ENCODE data around the gene MGA.
"Not testable (repeated sequence)": the region's sequence is repeated elsewhere in the genome, so short reads cannot be mapped to it uniquely, and the experiment has no call there.

MGA gene

DNA sequence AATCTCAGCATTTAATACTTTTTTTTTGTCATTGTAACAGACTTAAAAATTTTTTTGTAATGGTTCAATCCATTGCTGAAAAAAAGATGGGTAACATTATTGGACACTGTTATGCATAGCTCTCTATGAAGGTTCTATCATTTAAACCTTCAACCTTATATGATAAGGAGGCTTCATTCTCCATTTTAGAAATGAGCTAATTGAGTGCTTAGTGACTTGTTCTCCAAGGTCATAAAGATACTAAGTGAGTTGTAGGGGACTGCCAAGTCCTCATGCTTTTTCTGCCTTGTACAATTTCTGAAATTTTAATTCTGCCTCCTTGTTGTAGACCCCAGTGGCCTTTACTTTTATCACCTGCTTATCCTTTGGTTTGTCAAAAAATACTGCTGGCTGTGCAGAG, 56.7 kb downstream of the MGA start:
- no peak for ATAC-seq
- TF ChIP-seq PPARA (CRISPR knock-in tag; IDR thresholded peaks at IDR 0.05; ENCODE audit: borderline replicate concordance), result no peak
- TF ChIP-seq GLIS3 (CRISPR knock-in tag; IDR thresholded peaks at IDR 0.05), result no peak
- TF ChIP-seq, protein P1, sequence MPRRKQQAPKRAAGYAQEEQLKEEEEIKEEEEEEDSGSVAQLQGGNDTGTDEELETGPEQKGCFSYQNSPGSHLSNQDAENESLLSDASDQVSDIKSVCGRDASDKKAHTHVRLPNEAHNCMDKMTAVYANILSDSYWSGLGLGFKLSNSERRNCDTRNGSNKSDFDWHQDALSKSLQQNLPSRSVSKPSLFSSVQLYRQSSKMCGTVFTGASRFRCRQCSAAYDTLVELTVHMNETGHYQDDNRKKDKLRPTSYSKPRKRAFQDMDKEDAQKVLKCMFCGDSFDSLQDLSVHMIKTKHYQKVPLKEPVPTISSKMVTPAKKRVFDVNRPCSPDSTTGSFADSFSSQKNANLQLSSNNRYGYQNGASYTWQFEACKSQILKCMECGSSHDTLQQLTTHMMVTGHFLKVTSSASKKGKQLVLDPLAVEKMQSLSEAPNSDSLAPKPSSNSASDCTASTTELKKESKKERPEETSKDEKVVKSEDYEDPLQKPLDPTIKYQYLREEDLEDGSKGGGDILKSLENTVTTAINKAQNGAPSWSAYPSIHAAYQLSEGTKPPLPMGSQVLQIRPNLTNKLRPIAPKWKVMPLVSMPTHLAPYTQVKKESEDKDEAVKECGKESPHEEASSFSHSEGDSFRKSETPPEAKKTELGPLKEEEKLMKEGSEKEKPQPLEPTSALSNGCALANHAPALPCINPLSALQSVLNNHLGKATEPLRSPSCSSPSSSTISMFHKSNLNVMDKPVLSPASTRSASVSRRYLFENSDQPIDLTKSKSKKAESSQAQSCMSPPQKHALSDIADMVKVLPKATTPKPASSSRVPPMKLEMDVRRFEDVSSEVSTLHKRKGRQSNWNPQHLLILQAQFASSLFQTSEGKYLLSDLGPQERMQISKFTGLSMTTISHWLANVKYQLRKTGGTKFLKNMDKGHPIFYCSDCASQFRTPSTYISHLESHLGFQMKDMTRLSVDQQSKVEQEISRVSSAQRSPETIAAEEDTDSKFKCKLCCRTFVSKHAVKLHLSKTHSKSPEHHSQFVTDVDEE (CRISPR knock-in tag; IDR thresholded peaks at IDR 0.05), result no peak
- TF ChIP-seq ZNF565 (CRISPR knock-in tag; conservative IDR thresholded peaks at IDR 0.05; ENCODE audit: low read depth), result no peak
- no peak for TF ChIP-seq ESRRG (CRISPR knock-in tag; IDR thresholded peaks at IDR 0.05)
- no peak for TF ChIP-seq ZNF70 (CRISPR knock-in tag; IDR thresholded peaks at IDR 0.05)
- TF ChIP-seq, protein P2, sequence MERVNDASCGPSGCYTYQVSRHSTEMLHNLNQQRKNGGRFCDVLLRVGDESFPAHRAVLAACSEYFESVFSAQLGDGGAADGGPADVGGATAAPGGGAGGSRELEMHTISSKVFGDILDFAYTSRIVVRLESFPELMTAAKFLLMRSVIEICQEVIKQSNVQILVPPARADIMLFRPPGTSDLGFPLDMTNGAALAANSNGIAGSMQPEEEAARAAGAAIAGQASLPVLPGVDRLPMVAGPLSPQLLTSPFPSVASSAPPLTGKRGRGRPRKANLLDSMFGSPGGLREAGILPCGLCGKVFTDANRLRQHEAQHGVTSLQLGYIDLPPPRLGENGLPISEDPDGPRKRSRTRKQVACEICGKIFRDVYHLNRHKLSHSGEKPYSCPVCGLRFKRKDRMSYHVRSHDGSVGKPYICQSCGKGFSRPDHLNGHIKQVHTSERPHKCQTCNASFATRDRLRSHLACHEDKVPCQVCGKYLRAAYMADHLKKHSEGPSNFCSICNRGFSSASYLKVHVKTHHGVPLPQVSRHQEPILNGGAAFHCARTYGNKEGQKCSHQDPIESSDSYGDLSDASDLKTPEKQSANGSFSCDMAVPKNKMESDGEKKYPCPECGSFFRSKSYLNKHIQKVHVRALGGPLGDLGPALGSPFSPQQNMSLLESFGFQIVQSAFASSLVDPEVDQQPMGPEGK (CRISPR knock-in tag; IDR thresholded peaks at IDR 0.05; ENCODE audit: borderline replicate concordance), result no peak
- no peak for TF ChIP-seq OSR1 (CRISPR knock-in tag; IDR thresholded peaks at IDR 0.05)
- no peak for TF ChIP-seq ARNTL (CRISPR knock-in tag; IDR thresholded peaks at IDR 0.05; ENCODE audit: borderline replicate concordance, low read depth)
- no peak for TF ChIP-seq SNAI2 (CRISPR knock-in tag; IDR thresholded peaks at IDR 0.05)
- no peak for TF ChIP-seq ZFP3 (CRISPR knock-in tag; IDR thresholded peaks at IDR 0.05)
- no peak for TF ChIP-seq BACH2 (CRISPR knock-in tag; IDR thresholded peaks at IDR 0.05; ENCODE audit: borderline replicate concordance)
- TF ChIP-seq, protein P3, sequence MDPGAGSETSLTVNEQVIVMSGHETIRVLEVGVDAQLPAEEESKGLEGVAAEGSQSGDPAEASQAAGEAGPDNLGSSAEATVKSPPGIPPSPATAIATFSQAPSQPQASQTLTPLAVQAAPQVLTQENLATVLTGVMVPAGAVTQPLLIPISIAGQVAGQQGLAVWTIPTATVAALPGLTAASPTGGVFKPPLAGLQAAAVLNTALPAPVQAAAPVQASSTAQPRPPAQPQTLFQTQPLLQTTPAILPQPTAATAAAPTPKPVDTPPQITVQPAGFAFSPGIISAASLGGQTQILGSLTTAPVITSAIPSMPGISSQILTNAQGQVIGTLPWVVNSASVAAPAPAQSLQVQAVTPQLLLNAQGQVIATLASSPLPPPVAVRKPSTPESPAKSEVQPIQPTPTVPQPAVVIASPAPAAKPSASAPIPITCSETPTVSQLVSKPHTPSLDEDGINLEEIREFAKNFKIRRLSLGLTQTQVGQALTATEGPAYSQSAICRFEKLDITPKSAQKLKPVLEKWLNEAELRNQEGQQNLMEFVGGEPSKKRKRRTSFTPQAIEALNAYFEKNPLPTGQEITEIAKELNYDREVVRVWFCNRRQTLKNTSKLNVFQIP (CRISPR knock-in tag; IDR thresholded peaks at IDR 0.05; ENCODE audit: borderline replicate concordance, low read depth), result no peak

DNA sequence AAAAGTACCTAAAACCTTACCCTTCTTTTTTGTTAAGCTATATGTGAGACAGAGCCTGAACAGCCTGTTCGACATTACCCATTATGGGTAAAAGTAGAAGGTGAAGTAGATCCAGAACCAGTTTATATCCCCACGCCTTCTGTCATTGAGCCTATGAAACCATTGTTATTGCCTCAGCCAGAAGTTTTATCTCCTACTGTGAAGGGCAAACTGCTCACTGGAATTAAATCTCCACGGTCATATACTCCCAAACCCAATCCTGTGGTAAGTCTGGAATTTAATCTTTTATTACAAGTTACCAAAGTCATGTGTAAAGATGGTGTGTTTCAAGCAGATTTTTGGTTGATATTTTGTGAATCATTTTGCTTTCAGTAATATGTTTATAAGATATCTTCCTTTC, 66.9 kb downstream of the MGA start:
- TF ChIP-seq, protein P1 (CRISPR knock-in tag; IDR thresholded peaks at IDR 0.05), result no peak
- TF ChIP-seq, protein P4, sequence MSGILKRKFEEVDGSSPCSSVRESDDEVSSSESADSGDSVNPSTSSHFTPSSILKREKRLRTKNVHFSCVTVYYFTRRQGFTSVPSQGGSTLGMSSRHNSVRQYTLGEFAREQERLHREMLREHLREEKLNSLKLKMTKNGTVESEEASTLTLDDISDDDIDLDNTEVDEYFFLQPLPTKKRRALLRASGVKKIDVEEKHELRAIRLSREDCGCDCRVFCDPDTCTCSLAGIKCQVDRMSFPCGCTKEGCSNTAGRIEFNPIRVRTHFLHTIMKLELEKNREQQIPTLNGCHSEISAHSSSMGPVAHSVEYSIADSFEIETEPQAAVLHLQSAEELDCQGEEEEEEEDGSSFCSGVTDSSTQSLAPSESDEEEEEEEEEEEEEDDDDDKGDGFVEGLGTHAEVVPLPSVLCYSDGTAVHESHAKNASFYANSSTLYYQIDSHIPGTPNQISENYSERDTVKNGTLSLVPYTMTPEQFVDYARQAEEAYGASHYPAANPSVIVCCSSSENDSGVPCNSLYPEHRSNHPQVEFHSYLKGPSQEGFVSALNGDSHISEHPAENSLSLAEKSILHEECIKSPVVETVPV (CRISPR knock-in tag; IDR thresholded peaks at IDR 0.05), result no peak
- TF ChIP-seq ZC3H10 (CRISPR knock-in tag; IDR thresholded peaks at IDR 0.05) (no peak), ISL1 (CRISPR knock-in tag; IDR thresholded peaks at IDR 0.05) (no peak), ZNF565 (CRISPR knock-in tag; conservative IDR thresholded peaks at IDR 0.05; ENCODE audit: low read depth) (no peak), RARB (CRISPR knock-in tag; IDR thresholded peaks at IDR 0.05) (no peak), TOX (CRISPR knock-in tag; IDR thresholded peaks at IDR 0.05; ENCODE audit: borderline replicate concordance) (no peak), ARNTL (CRISPR knock-in tag; IDR thresholded peaks at IDR 0.05; ENCODE audit: borderline replicate concordance, low read depth) (no peak), ZNF70 (CRISPR knock-in tag; IDR thresholded peaks at IDR 0.05) (no peak), TCF4 (CRISPR knock-in tag; IDR thresholded peaks at IDR 0.05; ENCODE audit: borderline replicate concordance) (no peak)
- TF ChIP-seq, protein P2 (CRISPR knock-in tag; IDR thresholded peaks at IDR 0.05; ENCODE audit: borderline replicate concordance), result no peak
- no peak for ATAC-seq

DNA sequence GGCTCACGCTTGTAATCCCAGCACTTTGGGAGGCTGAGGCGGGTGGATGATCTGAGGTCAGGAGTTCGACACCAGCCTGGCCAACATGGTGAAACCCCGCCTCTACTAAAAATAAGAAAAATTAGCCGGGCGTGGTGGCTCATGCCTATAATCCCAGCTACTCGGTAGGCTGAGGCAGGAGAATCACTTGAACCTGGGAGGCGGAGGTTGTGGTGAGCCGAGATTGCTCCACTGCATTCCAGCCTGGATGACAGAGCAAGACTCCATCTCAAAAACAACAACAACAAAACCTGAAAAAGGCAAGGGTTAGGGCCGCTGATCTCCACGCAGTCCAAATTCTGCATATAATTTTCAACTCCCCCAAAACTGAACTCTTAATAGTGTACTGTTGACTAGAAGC, 67.9 kb downstream of the MGA start:
- ATAC-seq, result not testable (repeated sequence)

All from SK-N-SH treated with all-trans-retinoic acid at 6 μM for 48 hours (cell line).